ENCODE data around the gene TLR6. TPM values are rescaled to one million over a fixed set of nuclear protein-coding genes. Genes with fewer than 3 reads are reported as not detected.

The TLR6 gene
- total RNA-seq, 1 experiment from 2014 or later, result not detected

GRCh38 chr4:38803833-38804653 is 52.6 kb downstream of the TLR6 start:
- peaks cover 8% of the 10 kb centered on the region for H3K9me3 ChIP-seq
- no peak for TF ChIP-seq CTCF (IDR thresholded peaks at IDR 0.05; ENCODE audit: insufficient read depth in 1 of 2, low read depth in 1 of 2, low read length in 1 of 2, severe bottlenecking in 1 of 2, unreplicated experiment in 1 of 2)
- no peak overlapping the region for H3K4me3 Mint-ChIP-seq (ENCODE audit: unreplicated experiment)
- H3K4me1 ChIP-seq, result no peaks in the 10 kb centered on the region
- no TSS peak for BruUV-seq (replicated peaks)
- ChIA-PET POLR2A (no interaction called here), CTCF (interaction anchor here (1.4 to 1.5 kb wide), 3 partner anchors 21 to 45 kb away, joined by 3 to 9 read pairs (median 7); partner anchors contain the start of gene TLR10)
- no peak for DNase-seq
- H3K27me3 ChIP-seq (replicated peaks; ENCODE audit: control insufficient read depth, insufficient read depth, low read length), result no peaks in the 10 kb centered on the region
- peaks cover 14% of the 10 kb centered on the region for H3K9me3 Mint-ChIP-seq (ENCODE audit: unreplicated experiment)
- no peaks in the 10 kb centered on the region for H3K4me1 Mint-ChIP-seq (ENCODE audit: low read depth, unreplicated experiment)
- intact Hi-C loops (cut with micrococcal nuclease; ENCODE audit: unreplicated experiment), result loop anchor here (5.0 kb wide), 1 partner anchor 47 kb away; no protein-coding TSS in a partner anchor
- H3K36me3 Mint-ChIP-seq (ENCODE audit: insufficient read depth, unreplicated experiment), result no peaks in the 10 kb centered on the region
- H3K27ac Mint-ChIP-seq (ENCODE audit: unreplicated experiment), result no peak overlapping the region
- H3K4me3 ChIP-seq (ENCODE audit: low read depth, low read length), result no peak overlapping the region
- H3K27me3 Mint-ChIP-seq (ENCODE audit: insufficient read depth, unreplicated experiment), result no peaks in the 10 kb centered on the region
- H3K36me3 ChIP-seq (ENCODE audit: control insufficient read depth, insufficient read depth, low read length), result no peaks in the 10 kb centered on the region

GRCh38 chr4:38802561-38803355 is 53.9 kb downstream of the TLR6 start:
- Histone ChIP-seq H3K36me3 (ENCODE audit: control insufficient read depth, insufficient read depth, low read length) (no peaks in the 10 kb centered on the region), H3K4me1 (no peaks in the 10 kb centered on the region), H3K4me3 (ENCODE audit: low read depth, low read length) (no peak overlapping the region), H3K27me3 (replicated peaks; ENCODE audit: control insufficient read depth, insufficient read depth, low read length) (no peaks in the 10 kb centered on the region), H3K9me3 (peaks cover 8% of the 10 kb centered on the region)
- POLR2A ChIA-PET, result no interaction called here
- H3K27ac Mint-ChIP-seq (ENCODE audit: unreplicated experiment), result no peak overlapping the region
- intact Hi-C loops (cut with micrococcal nuclease; ENCODE audit: unreplicated experiment), result loop anchor here (5.0 kb wide), 1 partner anchor 45 kb away; no protein-coding TSS in a partner anchor
- H3K27me3 Mint-ChIP-seq (ENCODE audit: insufficient read depth, unreplicated experiment), result no peaks in the 10 kb centered on the region
- H3K36me3 Mint-ChIP-seq (ENCODE audit: insufficient read depth, unreplicated experiment), result no peaks in the 10 kb centered on the region
- no peak for TF ChIP-seq CTCF (IDR thresholded peaks at IDR 0.05; ENCODE audit: insufficient read depth in 1 of 2, low read depth in 1 of 2, low read length in 1 of 2, severe bottlenecking in 1 of 2, unreplicated experiment in 1 of 2)
- no peak overlapping the region for H3K4me3 Mint-ChIP-seq (ENCODE audit: unreplicated experiment)
- H3K4me1 Mint-ChIP-seq (ENCODE audit: low read depth, unreplicated experiment), result no peaks in the 10 kb centered on the region
- CTCF ChIA-PET, result interaction anchor here (1.4 to 1.5 kb wide), 2 partner anchors 20 to 41 kb away, joined by 3 to 7 read pairs; partner anchors contain the start of gene TLR10
- DNase-seq, result no peak
- BruUV-seq (replicated peaks), result no TSS peak
- H3K9me3 Mint-ChIP-seq (ENCODE audit: unreplicated experiment), result peaks cover 14% of the 10 kb centered on the region

GRCh38 chr4:38800961-38801450 is 55.6 kb downstream of the TLR6 start:
- Mint-ChIP-seq H3K9me3 (ENCODE audit: unreplicated experiment) (peaks cover 14% of the 10 kb centered on the region), H3K27me3 (ENCODE audit: insufficient read depth, unreplicated experiment) (no peaks in the 10 kb centered on the region), H3K36me3 (ENCODE audit: insufficient read depth, unreplicated experiment) (no peaks in the 10 kb centered on the region), H3K27ac (ENCODE audit: unreplicated experiment) (no peak overlapping the region), H3K4me3 (ENCODE audit: unreplicated experiment) (no peak overlapping the region), H3K4me1 (ENCODE audit: low read depth, unreplicated experiment) (no peaks in the 10 kb centered on the region)
- H3K36me3 ChIP-seq (ENCODE audit: control insufficient read depth, insufficient read depth, low read length), result no peaks in the 10 kb centered on the region
- BruUV-seq (replicated peaks), result no TSS peak
- intact Hi-C loops (cut with micrococcal nuclease; ENCODE audit: unreplicated experiment), result loop anchor here (5.0 kb wide), 1 partner anchor 44 kb away; no protein-coding TSS in a partner anchor
- CTCF ChIA-PET, result no interaction called here
- DNase-seq, result no peak
- peaks cover 8% of the 10 kb centered on the region for H3K9me3 ChIP-seq
- H3K27me3 ChIP-seq (replicated peaks; ENCODE audit: control insufficient read depth, insufficient read depth, low read length), result no peaks in the 10 kb centered on the region
- no peaks in the 10 kb centered on the region for H3K4me1 ChIP-seq
- TF ChIP-seq CTCF (IDR thresholded peaks at IDR 0.05; ENCODE audit: insufficient read depth in 1 of 2, low read depth in 1 of 2, low read length in 1 of 2, severe bottlenecking in 1 of 2, unreplicated experiment in 1 of 2), result no peak
- no peak overlapping the region for H3K4me3 ChIP-seq (ENCODE audit: low read depth, low read length)
- POLR2A ChIA-PET, result no interaction called here

Measured in Caco-2 (cell line).